Mucosa of rectum (tissue), 2 donors: ENCODE results near the gene MYH9.
"Not testable (repeated sequence)": the region's sequence is repeated elsewhere in the genome, so short reads cannot be mapped to it uniquely, and the experiment has no call there.

Experiments used
- H3K27ac ChIP-seq, 2 donors: one replicate each; pipeline ENCODE4 v1.7.0; 2013; ENCODE audit warnings: inconsistent platforms in 2 of 2, low read depth in 2 of 2, low read length in 2 of 2
- H3K27me3 ChIP-seq, 2 donors: one replicate each; pipeline ENCODE4 v1.7.0; 2013; ENCODE audit warnings: low read length in 2 of 2; ENCODE audit not compliant: control insufficient read depth in 2 of 2, insufficient read depth in 2 of 2
- H3K36me3 ChIP-seq, 2 donors: one replicate each; pipeline ENCODE4 v1.7.0; 2013; ENCODE audit warnings: low read length in 2 of 2; ENCODE audit not compliant: control insufficient read depth in 2 of 2, insufficient read depth in 2 of 2
- H3K4me1 ChIP-seq, 2 donors: one replicate each; pipeline ENCODE4 v1.7.0; 2013; ENCODE audit warnings: low read length in 2 of 2, mild to moderate bottlenecking in 1 of 2; ENCODE audit not compliant: control insufficient read depth in 2 of 2, insufficient read depth in 2 of 2
- H3K4me3 ChIP-seq, 2 donors: one replicate each; pipeline ENCODE4 v1.7.0; 2013; ENCODE audit warnings: low read length in 2 of 2
- H3K9ac ChIP-seq, 2 donors: one replicate each; pipeline ENCODE4 v1.7.0; 2013; ENCODE audit warnings: low read length in 2 of 2, low read depth in 1 of 2, mild to moderate bottlenecking in 1 of 2
- H3K9me3 ChIP-seq, 2 donors: one replicate each; pipeline ENCODE4 v1.7.0; 2013; ENCODE audit warnings: low read length in 2 of 2; ENCODE audit not compliant: control insufficient read depth in 2 of 2
- donor health status: healthy.
- donor health status: Normal muscosa, but diverticular disease.

Gene MYH9

GRCh38 chr22:36263886-36264664, 123.7 kb downstream of the MYH9 start:
- H3K4me3 ChIP-seq, H3K27me3 ChIP-seq, H3K27ac ChIP-seq, H3K4me1 ChIP-seq, H3K9ac ChIP-seq, H3K9me3 ChIP-seq: not testable (repeated sequence)
- peaks cover 3 to 17% of the 10 kb centered on the region in 2 donors for H3K36me3 ChIP-seq

- H3K9me3 ChIP-seq, H3K4me3 ChIP-seq, H3K27me3 ChIP-seq, H3K4me1 ChIP-seq, H3K27ac ChIP-seq, H3K9ac ChIP-seq: not testable (repeated sequence)
- peaks cover 3 to 17% of the 10 kb centered on the region in 2 donors for H3K36me3 ChIP-seq
These were observed 124.5 kb downstream of the MYH9 start for GRCh38 chr22:36263216-36263673.

GRCh38 chr22:36262307-36262706, 125.5 kb downstream of the MYH9 start:
- not testable (repeated sequence) for H3K9me3 ChIP-seq, H3K27ac ChIP-seq, H3K4me3 ChIP-seq, H3K4me1 ChIP-seq, H3K27me3 ChIP-seq, H3K9ac ChIP-seq
- peaks cover 3 to 17% of the 10 kb centered on the region in 2 donors for H3K36me3 ChIP-seq

- H3K27me3 ChIP-seq, H3K9me3 ChIP-seq, H3K27ac ChIP-seq, H3K4me3 ChIP-seq, H3K4me1 ChIP-seq, H3K9ac ChIP-seq: not testable (repeated sequence)
- H3K36me3 ChIP-seq, result peaks cover 3 to 17% of the 10 kb centered on the region in 2 donors
These were observed 126.1 kb downstream of the MYH9 start for GRCh38 chr22:36261675-36262074.

GRCh38 chr22:36259615-36260300, 128.0 kb downstream of the MYH9 start:
- H3K36me3 ChIP-seq, result peaks cover 0 to 8% of the 10 kb centered on the region in 2 donors
- H3K27ac ChIP-seq, result peak overlapping the region in 1 of 2 donors; percentile 43
- no peak overlapping the region for H3K9ac ChIP-seq
- no peak overlapping the region for H3K4me3 ChIP-seq
- peaks cover 6 to 10% of the 10 kb centered on the region in 2 donors for H3K4me1 ChIP-seq
- H3K27me3 ChIP-seq, result no peaks in the 10 kb centered on the region
- no peaks in the 10 kb centered on the region for H3K9me3 ChIP-seq

- H3K27ac ChIP-seq, result peak overlapping the region in 1 of 2 donors; percentile 43
- peaks cover 0 to 8% of the 10 kb centered on the region in 2 donors for H3K36me3 ChIP-seq
- H3K27me3 ChIP-seq, result no peaks in the 10 kb centered on the region
- H3K9ac ChIP-seq, result no peak overlapping the region
- peaks cover 10 to 15% of the 10 kb centered on the region in 2 donors for H3K4me1 ChIP-seq
- H3K9me3 ChIP-seq, result no peaks in the 10 kb centered on the region
- H3K4me3 ChIP-seq, result no peak overlapping the region
These were observed 128.8 kb downstream of the MYH9 start for GRCh38 chr22:36258701-36259614.

- Histone ChIP-seq H3K9me3 (no peaks in the 10 kb centered on the region), H3K4me1 (peaks cover 16 to 22% of the 10 kb centered on the region in 2 donors), H3K9ac (no peak overlapping the region), H3K27me3 (no peaks in the 10 kb centered on the region), H3K36me3 (peaks cover 0 to 8% of the 10 kb centered on the region in 2 donors), H3K4me3 (no peak overlapping the region), H3K27ac (peak overlapping the region in 1 of 2 donors; percentile 43)
These were observed 129.7 kb downstream of the MYH9 start for GRCh38 chr22:36257948-36258670.

GRCh38 chr22:36257308-36257707, 130.5 kb downstream of the MYH9 start:
- no peaks in the 10 kb centered on the region for H3K9me3 ChIP-seq

GRCh38 chr22:36256478-36256877, 131.3 kb downstream of the MYH9 start:
- peaks cover 19 to 27% of the 10 kb centered on the region in 2 donors for H3K4me1 ChIP-seq
- no peak overlapping the region for H3K27ac ChIP-seq
- H3K4me3 ChIP-seq, result no peak overlapping the region
- no peak overlapping the region for H3K9ac ChIP-seq
- H3K27me3 ChIP-seq, result no peaks in the 10 kb centered on the region
- H3K9me3 ChIP-seq, result no peaks in the 10 kb centered on the region
- H3K36me3 ChIP-seq, result peaks cover 0 to 3% of the 10 kb centered on the region in 2 donors

More at GRCh38 chr22:36257308-36257707, 130.5 kb downstream of the MYH9 start:
- Histone ChIP-seq H3K27me3 (no peaks in the 10 kb centered on the region), H3K36me3 (peaks cover 0 to 6% of the 10 kb centered on the region in 2 donors), H3K9ac (no peak overlapping the region), H3K4me1 (peaks cover 19 to 27% of the 10 kb centered on the region in 2 donors), H3K4me3 (no peak overlapping the region), H3K27ac (no peak overlapping the region)
